ENCODE data around the gene SDHD. TPM values are rescaled to one million over a fixed set of nuclear protein-coding genes. Genes with fewer than 3 reads are reported as not detected.

Gene SDHD
- total RNA-seq, 1 experiment from 2014 or later = 98.9 TPM

GRCh38 chr11:112097734-112098528 is 11.3 kb downstream of the SDHD start:
- TF ChIP-seq SP1 (CRISPR knock-in tag; conservative IDR thresholded peaks at IDR 0.05) (no peak), ZMAT4 (CRISPR knock-in tag; IDR thresholded peaks at IDR 0.05) (no peak), ERG (CRISPR knock-in tag; IDR thresholded peaks at IDR 0.05) (no peak), HMGXB4 (CRISPR knock-in tag; IDR thresholded peaks at IDR 0.05) (no peak), HMGA2 (CRISPR knock-in tag; IDR thresholded peaks at IDR 0.05) (no peak), NR1H2 (CRISPR knock-in tag; IDR thresholded peaks at IDR 0.05) (no peak), RORB (CRISPR knock-in tag; IDR thresholded peaks at IDR 0.05) (no peak), USF2 (CRISPR knock-in tag; IDR thresholded peaks at IDR 0.05) (no peak), ZNF219 (CRISPR knock-in tag; IDR thresholded peaks at IDR 0.05; ENCODE audit: borderline replicate concordance) (no peak), ZNF532 (CRISPR knock-in tag; IDR thresholded peaks at IDR 0.05; ENCODE audit: borderline replicate concordance) (no peak)
- POLR2A ChIA-PET = interaction anchor here (0.7 kb wide), 1 partner anchor 18 kb away, joined by 4 read pairs; no protein-coding TSS in a partner anchor
- H3K27me3 Mint-ChIP-seq (ENCODE audit: low read depth) = no peaks in the 10 kb centered on the region
- DNase-seq (ENCODE audit: low spot score) = no peak
- H3K4me3 Mint-ChIP-seq = no peak overlapping the region
- peaks cover 18% of the 10 kb centered on the region for H3K36me3 Mint-ChIP-seq
- no peaks in the 10 kb centered on the region for H3K9me3 Mint-ChIP-seq
- no peak for ATAC-seq
- CTCF ChIA-PET = interaction anchor here (1.1 kb wide), 1 partner anchor 16 kb away, joined by 5 read pairs; no protein-coding TSS in a partner anchor
- H3K27ac Mint-ChIP-seq = peak overlapping the region; percentile 4; the same call in 1 of the 2 replicates
- H3K4me1 Mint-ChIP-seq = no peaks in the 10 kb centered on the region

GRCh38 chr11:112100462-112100861 is 13.8 kb downstream of the SDHD start:
- H3K9me3 Mint-ChIP-seq = no peaks in the 10 kb centered on the region
- ATAC-seq (no peak), DNase-seq (ENCODE audit: low spot score) (no peak)
- no peak for TF ChIP-seq HMGA2 (CRISPR knock-in tag; IDR thresholded peaks at IDR 0.05)
- TF ChIP-seq USF2 (CRISPR knock-in tag; IDR thresholded peaks at IDR 0.05) = no peak
- TF ChIP-seq AR (CRISPR knock-in tag; IDR thresholded peaks at IDR 0.05) = no peak
- no peak for TF ChIP-seq ZSCAN18 (CRISPR knock-in tag; IDR thresholded peaks at IDR 0.05)
- TF ChIP-seq RELA (CRISPR knock-in tag; IDR thresholded peaks at IDR 0.05; ENCODE audit: borderline replicate concordance) = no peak
- TF ChIP-seq TCF7 (CRISPR knock-in tag; IDR thresholded peaks at IDR 0.05; ENCODE audit: low read depth) = no peak
- H3K27ac Mint-ChIP-seq = no peak overlapping the region
- no peak overlapping the region for H3K4me3 Mint-ChIP-seq
- H3K4me1 Mint-ChIP-seq = no peaks in the 10 kb centered on the region
- 0 out of 2 replicates have a peak, but pooled peaks cover 5% of the 10 kb centered on the region for H3K36me3 Mint-ChIP-seq
- POLR2A ChIA-PET = interaction anchor here (0.6 kb wide), 1 partner anchor 581 kb away, joined by 5 read pairs; no protein-coding TSS in a partner anchor
- H3K27me3 Mint-ChIP-seq (ENCODE audit: low read depth) = no peaks in the 10 kb centered on the region
- CTCF ChIA-PET = interaction anchor here (2.3 kb wide), 1 partner anchor 13 kb away, joined by 14 read pairs; no protein-coding TSS in a partner anchor
